ENCODE results near the gene TRIM49B.
A peak's percentile ranks its signal among the peaks of the same experiment; 100 is the strongest.
"Not testable (repeated sequence)": the region's sequence is repeated elsewhere in the genome, so short reads cannot be mapped to it uniquely, and the experiment has no call there.

TRIM49B gene, protein sequence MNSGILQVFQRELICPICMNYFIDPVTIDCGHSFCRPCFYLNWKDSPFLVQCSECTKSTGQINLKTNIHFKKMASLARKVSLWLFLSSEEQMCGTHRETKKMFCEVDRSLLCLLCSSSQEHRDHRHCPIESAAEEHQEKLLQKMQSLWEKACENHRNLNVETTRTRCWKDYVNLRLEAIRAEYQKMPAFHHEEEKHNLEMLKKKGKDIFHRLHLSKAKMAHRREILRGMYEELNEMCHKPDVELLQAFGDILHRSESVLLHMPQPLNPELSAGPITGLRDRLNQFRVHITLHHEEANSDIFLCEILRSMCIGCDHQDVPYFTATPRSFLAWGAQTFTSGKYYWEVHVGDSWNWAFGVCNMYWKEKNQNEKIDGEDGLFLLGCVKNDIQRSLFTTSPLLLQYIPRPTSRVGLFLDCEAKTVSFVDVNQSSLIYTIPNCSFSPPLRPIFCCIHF

DNA sequence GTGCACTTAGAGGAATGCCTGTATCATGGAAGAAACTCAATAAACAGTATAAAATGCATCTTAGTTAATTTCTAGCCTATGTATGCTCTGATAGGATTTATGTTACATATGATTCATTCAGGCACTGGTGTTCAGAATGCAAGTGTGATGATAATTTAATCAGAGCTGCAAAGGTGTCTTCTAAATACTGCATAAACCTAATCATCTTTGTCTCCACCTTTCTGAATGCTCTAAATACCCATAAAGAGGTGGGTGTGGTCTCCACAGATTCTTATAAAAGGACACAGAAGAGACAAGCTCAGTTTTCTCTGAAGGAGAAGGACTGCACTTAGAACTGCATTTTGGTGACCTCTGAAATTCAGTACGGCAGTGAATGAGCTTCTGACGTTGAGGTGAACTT is at the start of gene TRIM49B:
Gene TRIM49B (plus strand): TSS at position 301 of the 400 bp plus-strand sequence. CDS start 2,777 bp downstream, outside the sequence.
- not testable (repeated sequence) for H3K27ac Mint-ChIP-seq, DNase-seq, H3K4me1 Mint-ChIP-seq, H3K9me3 Mint-ChIP-seq, ATAC-seq, H3K27me3 Mint-ChIP-seq, H3K4me3 Mint-ChIP-seq

DNA sequence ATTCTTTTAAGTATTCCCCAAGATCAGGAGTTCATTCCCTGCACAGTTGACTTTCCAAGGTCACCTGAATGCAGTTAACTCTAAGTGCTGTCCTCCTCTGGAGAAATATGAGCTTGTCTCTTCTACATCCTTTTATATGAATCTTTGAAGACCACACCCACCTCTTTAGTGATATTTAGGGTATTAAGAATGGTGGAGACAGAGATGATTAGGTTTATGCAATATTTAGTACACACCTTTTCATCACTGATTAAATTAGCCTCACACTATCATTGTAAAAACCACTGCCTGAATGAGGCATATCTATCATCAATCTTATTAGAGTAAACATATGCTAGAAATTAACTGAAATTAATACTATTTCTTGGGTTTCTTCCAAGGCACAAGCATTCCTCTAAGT is 44.8 kb upstream of the TRIM49B start, which contains the start of gene TRIM51G:
Gene TRIM51G (minus strand): TSS at position 101 of the 400 bp plus-strand sequence. CDS start 2,190 bp downstream, outside the sequence.
- ATAC-seq: not testable (repeated sequence)

DNA sequence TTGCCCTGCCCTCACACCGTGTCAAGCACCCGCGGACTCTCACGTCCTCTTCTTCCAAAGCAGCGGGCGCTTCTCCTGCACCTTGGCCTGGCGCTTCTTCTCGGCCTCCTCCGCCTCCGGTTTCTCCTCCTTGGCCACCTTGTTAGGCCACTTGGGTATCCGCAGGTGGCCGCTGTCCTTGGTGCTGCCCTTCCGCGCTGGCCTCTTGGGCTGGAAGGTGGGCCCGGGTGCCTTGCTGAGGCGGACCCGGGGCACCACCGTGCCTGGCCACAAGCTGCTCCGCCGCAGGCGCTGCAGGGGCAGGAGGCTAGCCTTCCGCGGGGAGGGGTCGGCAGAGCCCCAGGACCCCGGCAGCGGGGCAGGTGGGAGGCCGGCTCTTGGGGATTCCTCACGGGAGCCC is 19.6 kb downstream of the TRIM49B start:
- not testable (repeated sequence) for DNase-seq

More for the DNA sequence above, 44.8 kb upstream of the TRIM49B start, which contains the start of gene TRIM51G:
- H3K27ac Mint-ChIP-seq, DNase-seq, H3K4me3 Mint-ChIP-seq, H3K27me3 Mint-ChIP-seq, H3K9me3 Mint-ChIP-seq, H3K4me1 Mint-ChIP-seq: not testable (repeated sequence)

DNA sequence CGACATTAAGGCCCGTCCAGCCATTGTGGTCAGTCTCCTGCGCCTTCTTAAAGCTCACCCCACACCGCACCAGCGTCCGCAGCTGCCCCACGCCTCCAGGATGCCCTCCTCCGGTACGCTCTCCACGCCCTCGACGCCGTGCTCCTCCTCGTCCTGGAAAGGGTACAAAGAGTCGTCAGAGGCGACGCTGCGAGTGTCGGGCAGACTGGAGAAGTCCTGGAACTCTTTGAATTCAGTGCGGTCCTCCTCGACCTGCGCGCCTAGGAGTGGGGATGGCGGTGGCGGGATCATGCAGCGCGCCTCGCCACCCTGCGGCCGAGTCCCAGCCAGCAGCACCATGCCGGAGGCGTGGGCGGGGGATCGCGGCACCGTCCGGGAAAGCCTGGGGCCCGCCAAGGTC is 21.2 kb downstream of the TRIM49B start:
- H3K9me3 Mint-ChIP-seq, H3K27ac Mint-ChIP-seq, ATAC-seq, H3K4me1 Mint-ChIP-seq, H3K4me3 Mint-ChIP-seq, H3K27me3 Mint-ChIP-seq, DNase-seq: not testable (repeated sequence)

More for the DNA sequence above, 19.6 kb downstream of the TRIM49B start:
- not testable (repeated sequence) for H3K27ac Mint-ChIP-seq, H3K4me1 Mint-ChIP-seq, ATAC-seq, H3K4me3 Mint-ChIP-seq, H3K27me3 Mint-ChIP-seq
- peaks cover 0 to 10% of the 10 kb centered on the region in 2 donors for H3K9me3 Mint-ChIP-seq

DNA sequence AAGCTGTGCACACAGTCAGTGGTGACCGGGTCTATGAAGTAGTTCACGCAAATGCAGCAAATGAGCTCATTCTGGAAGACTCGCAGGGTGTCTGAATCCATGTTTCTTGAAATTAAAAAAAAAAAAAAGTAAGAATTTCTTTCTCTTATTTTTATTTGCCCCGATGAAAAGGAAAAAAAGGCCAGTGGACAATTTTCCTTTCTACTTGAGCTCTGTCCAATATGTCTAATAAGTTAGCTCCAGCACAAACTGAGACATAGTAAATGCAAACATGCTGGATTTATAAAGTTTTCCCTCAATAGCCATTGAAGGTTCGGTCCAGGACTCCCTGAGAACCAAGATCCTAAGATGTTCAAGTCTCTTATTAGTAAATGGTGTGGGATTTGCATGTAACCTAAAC is 30.4 kb downstream of the TRIM49B start, which contains the start of gene TRIM64C:
Gene TRIM64C (minus strand): TSS at position 101 of the 400 bp plus-strand sequence. CDS start 0 bp downstream, at position 101.
- not testable (repeated sequence) for H3K4me1 Mint-ChIP-seq, H3K27me3 Mint-ChIP-seq, H3K9me3 Mint-ChIP-seq, ATAC-seq, H3K4me3 Mint-ChIP-seq, DNase-seq
- peak within 1 kb of the TSS in 1 of 2 donors; percentile 19 for H3K27ac Mint-ChIP-seq

DNA sequence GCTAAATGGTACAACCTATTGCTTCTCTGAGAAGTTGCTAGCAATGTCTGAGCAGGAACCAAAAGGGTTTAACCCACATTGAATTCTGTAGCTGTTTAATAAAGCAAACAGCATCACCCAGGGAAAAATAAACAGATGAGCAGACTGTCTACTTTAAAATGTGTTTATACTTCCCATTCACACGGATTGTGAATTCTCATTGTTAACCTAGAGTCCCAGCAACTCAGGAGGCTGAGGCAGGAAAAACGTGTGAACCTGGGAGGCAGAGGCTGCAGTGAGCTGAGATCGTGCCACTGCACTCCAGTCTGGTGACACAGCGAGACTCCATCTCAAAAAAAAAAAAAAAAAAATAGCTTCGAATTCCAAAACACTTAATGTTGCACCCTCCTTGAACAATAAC is 41.3 kb downstream of the TRIM49B start:
- H3K4me3 Mint-ChIP-seq, DNase-seq, H3K9me3 Mint-ChIP-seq, ATAC-seq, H3K27ac Mint-ChIP-seq, H3K4me1 Mint-ChIP-seq, H3K27me3 Mint-ChIP-seq: not testable (repeated sequence)

Measured in stimulated activated naive CD8-positive, alpha-beta T cell treated with anti-CD3 and anti-CD28 coated beads, Interleukin-15, amount 100 ng/mL, for 72 hours (primary cell).